ENCODE results near the gene CACHD1. TPM values are rescaled to one million over a fixed set of nuclear protein-coding genes. Genes with fewer than 3 reads are reported as not detected.

Gene CACHD1
- total and polyA plus RNA-seq, 2 of the 8 experiments (the other 6 are each of a cell fraction or from before 2014, with no cell fraction given) = 22.2 to 42.5 TPM

GRCh38 chr1:64484651-64485050, 14.7 kb downstream of the CACHD1 start:
- no peak overlapping the region for H3K56ac ChIP-seq (replicated peaks; ENCODE audit: insufficient read length, low read depth, low read length)
- no peaks in the 10 kb centered on the region for H3K9me3 ChIP-seq (ENCODE audit: insufficient read depth in 2 of 2, low read depth in 1 of 2, low read length in 1 of 2)
- no peak for FAIRE-seq
- no peak overlapping the region for H2AK5ac ChIP-seq (ENCODE audit: low read depth, low read length)
- no peak overlapping the region for H4K5ac ChIP-seq (ENCODE audit: insufficient read length, low read depth, low read length)
- ChIA-PET CTCF (ENCODE audit: partially characterized antibody) (no interaction called here), POLR2A (ENCODE audit: partially characterized antibody) (no interaction called here)
- H3K23me2 ChIP-seq (ENCODE audit: low read depth, low read length) = no peaks in the 10 kb centered on the region; the same call in none of the 2 replicates
- no peak overlapping the region for H2BK15ac ChIP-seq (ENCODE audit: low read length)
- H2BK120ac ChIP-seq (replicated peaks; ENCODE audit: low read depth, low read length) = no peak overlapping the region
- no peak overlapping the region for H4K8ac ChIP-seq (ENCODE audit: extremely low read depth, insufficient read depth, low read length)
- no peak for DNase-seq (ENCODE audit: low read depth in 1 of 2, low spot score in 2 of 2)
- no peak overlapping the region for H3K27ac ChIP-seq (ENCODE audit: low read depth, low read length)
- no peak overlapping the region for H3K18ac ChIP-seq (ENCODE audit: extremely low read depth, low read length)
- 91% methylated on average over 3 of the region's 3 CpGs; no CpG with 5 or more reads in 1 of the 2 experiments for WGBS, 2 experiments (ENCODE audit: extremely low coverage in 1 of 2, insufficient coverage in 1 of 2, insufficient read length in 1 of 2, insufficient replicate concordance in 2 of 2, low coverage in 1 of 2, low lambda C conversion rate in 2 of 2, missing lambda C conversion rate in 1 of 2)
- TF ChIP-seq NANOG (IDR thresholded peaks at IDR 0.05; ENCODE audit: insufficient read depth, low read depth, low read length, poor library complexity, severe bottlenecking) = no peak
- H3K14ac ChIP-seq (ENCODE audit: insufficient read length) = no peak overlapping the region
- no peak overlapping the region for H2BK20ac ChIP-seq (ENCODE audit: low read length)
- H3K79me1 ChIP-seq (ENCODE audit: low read depth, low read length) = peaks cover 12% of the 10 kb centered on the region; the same call in 1 of the 2 replicates
- H4K20me1 ChIP-seq (replicated peaks in 1 of 2; ENCODE audit: control insufficient read depth in 1 of 2, insufficient read depth in 2 of 2, low read length in 2 of 2) = peaks cover 6 to 26% of the 10 kb centered on the region in 2 experiments
- H3K4me3 ChIP-seq (ENCODE audit: extremely low read depth in 1 of 4, insufficient read depth in 2 of 4, low read depth in 3 of 4, low read length in 4 of 4) = no peak overlapping the region
- H3K4me1 ChIP-seq (replicated peaks in 1 of 4; ENCODE audit: control insufficient read depth in 3 of 4, insufficient read depth in 4 of 4, low read length in 3 of 4) = peaks cover 9 to 27% (median 22%) of the 10 kb centered on the region in 4 experiments
- H3K9ac ChIP-seq (replicated peaks in 1 of 4; ENCODE audit: extremely low read depth in 1 of 4, low read depth in 3 of 4, low read length in 3 of 4) = no peak overlapping the region
- H2AFZ ChIP-seq (ENCODE audit: low read length) = no peak overlapping the region
- H3K79me2 ChIP-seq (ENCODE audit: control insufficient read depth in 1 of 2, insufficient read depth in 2 of 2, low read length in 2 of 2) = peaks cover 38 to 100% of the 10 kb centered on the region in 2 experiments
- H3K36me3 ChIP-seq (ENCODE audit: control insufficient read depth in 2 of 4, insufficient read depth in 4 of 4, low read length in 3 of 4) = no peaks in the 10 kb centered on the region
- no peak overlapping the region for H2BK12ac ChIP-seq (ENCODE audit: low read depth, low read length)
- H2BK5ac ChIP-seq (ENCODE audit: low read depth, low read length) = no peak overlapping the region
- no peak overlapping the region; a peak in 1 of 4 replicates for H3K4me2 ChIP-seq (ENCODE audit: insufficient read depth in 1 of 2, low read depth in 2 of 2, low read length in 2 of 2)
- no peak overlapping the region for H4K91ac ChIP-seq (replicated peaks; ENCODE audit: insufficient read length, low read length)
- H3K27me3 ChIP-seq (replicated peaks in 1 of 4; ENCODE audit: control insufficient read depth in 3 of 4, extremely low read depth in 1 of 4, insufficient read depth in 3 of 4, low read length in 3 of 4) = peaks cover 0 to 1% (median 0%) of the 10 kb centered on the region in 4 experiments; a peak in 1 of 7 replicates
- no peak overlapping the region for H3K4ac ChIP-seq (replicated peaks; ENCODE audit: insufficient read length, low read depth, low read length)
- H3K23ac ChIP-seq (ENCODE audit: insufficient read length) = no peak overlapping the region

All from H1 (cell line).